Calu3 (cell line): ENCODE results near the gene CRACDL. TPM values are rescaled to one million over a fixed set of nuclear protein-coding genes. Genes with fewer than 3 reads are reported as not detected.

ENCODE experiments used
- BruUV-seq: library from RNA; stranded (reverse); fragments of 400-500 nt; replicated peaks from 2 replicates; lab custom pipeline; 2021; lab: Mats Ljungman, UMichigan
- CTCF ChIA-PET: fragments of 300-600 bp; sonication (Branson Sonifier 250); formaldehyde crosslinking; loops from one replicate; lab custom pipeline; 2022; ENCODE audit warnings: antibody characterized with exemption; lab: Charles Lee
- DNase-seq: peaks from one replicate; pipeline ENCODE4 v3.0.0; 2022
- H3K27ac Mint-ChIP-seq: one replicate; pipeline ENCODE4 v1.8.0; 2022; ENCODE audit warnings: mixed read lengths; ENCODE audit not compliant: unreplicated experiment
- H3K27me3 Mint-ChIP-seq: one replicate; pipeline ENCODE4 v1.8.0; 2022; ENCODE audit warnings: mixed read lengths; ENCODE audit not compliant: unreplicated experiment
- H3K36me3 Mint-ChIP-seq: one replicate; pipeline ENCODE4 v1.8.0; 2022; ENCODE audit warnings: mild to moderate bottlenecking, moderate library complexity, mixed read lengths; ENCODE audit not compliant: insufficient read depth, unreplicated experiment
- H3K4me1 Mint-ChIP-seq: one replicate; pipeline ENCODE4 v1.8.0; 2022; ENCODE audit warnings: mild to moderate bottlenecking, low read depth, mixed read lengths; ENCODE audit not compliant: unreplicated experiment
- H3K4me3 Mint-ChIP-seq: one replicate; pipeline ENCODE4 v1.8.0; 2022; ENCODE audit warnings: mild to moderate bottlenecking, low read depth, moderate library complexity, mixed read lengths; ENCODE audit not compliant: unreplicated experiment
- H3K9me3 Mint-ChIP-seq: one replicate; pipeline ENCODE4 v1.8.0; 2022; ENCODE audit warnings: low read depth, mixed read lengths; ENCODE audit not compliant: unreplicated experiment
- intact Hi-C: fragments of 100-400 bp; cut with micrococcal nuclease; formaldehyde crosslinking; loops from one replicate; pipeline ENCODE4 v1.10.0; 2022; ENCODE audit not compliant: unreplicated experiment
- total RNA-seq: library from RNA; stranded (reverse); gene quantifications from 2 replicates; pipeline ENCODE4 v1.2.3, GENCODE V29; 2022
- TF ChIP-seq, protein P1 (sequence below): fragments of 200-600 bp; IDR thresholded peaks from one replicate; pipeline ENCODE4 v1.8.0; 2022; ENCODE audit warnings: antibody characterized with exemption; ENCODE audit not compliant: unreplicated experiment

CRACDL gene
- total RNA-seq, 1 experiment from 2014 or later = 16.2 TPM

DNA sequence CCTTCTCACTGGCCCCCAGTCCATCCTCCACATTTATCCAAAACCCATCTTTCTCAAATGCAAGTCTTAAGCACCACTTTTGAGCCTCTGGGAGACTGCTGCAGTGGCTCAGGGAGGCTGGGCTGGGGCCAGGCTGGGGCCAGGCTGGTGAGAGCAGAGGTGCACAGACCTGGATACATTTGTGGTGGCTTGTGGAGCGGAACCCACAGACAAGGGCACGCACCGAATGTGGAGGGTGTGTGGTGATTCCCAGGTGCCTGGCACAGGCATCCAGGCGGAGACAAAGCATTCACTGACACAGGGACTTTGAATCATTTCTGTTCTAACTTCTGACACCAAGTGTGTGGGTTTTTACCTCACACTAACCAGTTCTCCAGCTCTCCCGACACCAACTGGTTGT, 162.9 kb downstream of the CRACDL start:
- H3K27me3 Mint-ChIP-seq = peaks cover 21% of the 10 kb centered on the region
- intact Hi-C loops = no loop called here
- H3K4me1 Mint-ChIP-seq = peaks cover 30% of the 10 kb centered on the region
- H3K9me3 Mint-ChIP-seq = no peaks in the 10 kb centered on the region
- TF ChIP-seq, protein P1, sequence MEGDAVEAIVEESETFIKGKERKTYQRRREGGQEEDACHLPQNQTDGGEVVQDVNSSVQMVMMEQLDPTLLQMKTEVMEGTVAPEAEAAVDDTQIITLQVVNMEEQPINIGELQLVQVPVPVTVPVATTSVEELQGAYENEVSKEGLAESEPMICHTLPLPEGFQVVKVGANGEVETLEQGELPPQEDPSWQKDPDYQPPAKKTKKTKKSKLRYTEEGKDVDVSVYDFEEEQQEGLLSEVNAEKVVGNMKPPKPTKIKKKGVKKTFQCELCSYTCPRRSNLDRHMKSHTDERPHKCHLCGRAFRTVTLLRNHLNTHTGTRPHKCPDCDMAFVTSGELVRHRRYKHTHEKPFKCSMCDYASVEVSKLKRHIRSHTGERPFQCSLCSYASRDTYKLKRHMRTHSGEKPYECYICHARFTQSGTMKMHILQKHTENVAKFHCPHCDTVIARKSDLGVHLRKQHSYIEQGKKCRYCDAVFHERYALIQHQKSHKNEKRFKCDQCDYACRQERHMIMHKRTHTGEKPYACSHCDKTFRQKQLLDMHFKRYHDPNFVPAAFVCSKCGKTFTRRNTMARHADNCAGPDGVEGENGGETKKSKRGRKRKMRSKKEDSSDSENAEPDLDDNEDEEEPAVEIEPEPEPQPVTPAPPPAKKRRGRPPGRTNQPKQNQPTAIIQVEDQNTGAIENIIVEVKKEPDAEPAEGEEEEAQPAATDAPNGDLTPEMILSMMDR = no peak
- BruUV-seq = no TSS peak
- no peaks in the 10 kb centered on the region for H3K36me3 Mint-ChIP-seq
- H3K4me3 Mint-ChIP-seq = no peak overlapping the region
- no peak for DNase-seq
- CTCF ChIA-PET = no interaction called here
- no peak overlapping the region for H3K27ac Mint-ChIP-seq

- no peak overlapping the region for H3K27ac Mint-ChIP-seq
- BruUV-seq = no TSS peak
- TF ChIP-seq, protein P1 = no peak
- H3K9me3 Mint-ChIP-seq = no peaks in the 10 kb centered on the region
- H3K4me3 Mint-ChIP-seq = no peak overlapping the region
- no peak for DNase-seq
- peaks cover 35% of the 10 kb centered on the region for H3K4me1 Mint-ChIP-seq
- CTCF ChIA-PET = no interaction called here
- peaks cover 21% of the 10 kb centered on the region for H3K27me3 Mint-ChIP-seq
- H3K36me3 Mint-ChIP-seq = no peaks in the 10 kb centered on the region
- intact Hi-C loops = no loop called here
Measured at GRCh38 chr2:98772536-98772935, 163.5 kb downstream of the CRACDL start.

- CTCF ChIA-PET = no interaction called here
- TF ChIP-seq, protein P1 = no peak
Measured at GRCh38 chr2:98771721-98772524, 164.1 kb downstream of the CRACDL start.

DNA sequence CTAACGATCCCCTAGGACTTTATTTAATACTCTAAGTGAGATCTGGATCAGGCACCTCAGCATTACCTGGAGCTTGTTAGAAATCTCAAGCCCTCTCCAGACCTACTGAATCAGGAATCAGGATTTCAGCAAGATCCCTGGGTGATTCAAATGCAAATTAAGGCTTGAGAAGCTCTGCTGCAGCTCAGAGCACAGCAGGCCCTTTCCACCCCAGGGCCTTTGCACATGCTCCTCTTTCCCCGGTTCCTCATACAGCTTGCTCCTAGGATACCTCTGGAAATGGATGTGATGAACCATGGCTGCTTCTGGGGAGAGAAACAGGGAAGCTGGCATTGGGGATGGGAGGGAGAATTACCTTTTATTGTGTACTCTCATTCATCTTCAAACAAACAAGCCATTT, 164.8 kb downstream of the CRACDL start:
- H3K4me3 Mint-ChIP-seq = no peak overlapping the region
- TF ChIP-seq, protein P1 = no peak
- no peak for DNase-seq
- no peaks in the 10 kb centered on the region for H3K36me3 Mint-ChIP-seq
- peaks cover 48% of the 10 kb centered on the region for H3K4me1 Mint-ChIP-seq
- BruUV-seq = no TSS peak
- peaks cover 21% of the 10 kb centered on the region for H3K27me3 Mint-ChIP-seq
- intact Hi-C loops = no loop called here
- H3K27ac Mint-ChIP-seq = no peak overlapping the region
- no peaks in the 10 kb centered on the region for H3K9me3 Mint-ChIP-seq
- CTCF ChIA-PET = no interaction called here

More at GRCh38 chr2:98771721-98772524, 164.1 kb downstream of the CRACDL start:
- H3K9me3 Mint-ChIP-seq = no peaks in the 10 kb centered on the region
- intact Hi-C loops = no loop called here
- BruUV-seq = no TSS peak
- H3K4me3 Mint-ChIP-seq = no peak overlapping the region
- peaks cover 42% of the 10 kb centered on the region for H3K4me1 Mint-ChIP-seq
- H3K36me3 Mint-ChIP-seq = no peaks in the 10 kb centered on the region
- no peak for DNase-seq
- H3K27me3 Mint-ChIP-seq = peaks cover 21% of the 10 kb centered on the region
- no peak overlapping the region for H3K27ac Mint-ChIP-seq
